ENCODE results near the gene ANAPC16. TPM values are rescaled to one million over a fixed set of nuclear protein-coding genes. Genes with fewer than 3 reads are reported as not detected.
"Not testable (repeated sequence)": the region's sequence is repeated elsewhere in the genome, so short reads cannot be mapped to it uniquely, and the experiment has no call there.

Gene ANAPC16
- polyA plus RNA-seq, 12 donors = 96.6 to 238 (median 142) TPM

DNA sequence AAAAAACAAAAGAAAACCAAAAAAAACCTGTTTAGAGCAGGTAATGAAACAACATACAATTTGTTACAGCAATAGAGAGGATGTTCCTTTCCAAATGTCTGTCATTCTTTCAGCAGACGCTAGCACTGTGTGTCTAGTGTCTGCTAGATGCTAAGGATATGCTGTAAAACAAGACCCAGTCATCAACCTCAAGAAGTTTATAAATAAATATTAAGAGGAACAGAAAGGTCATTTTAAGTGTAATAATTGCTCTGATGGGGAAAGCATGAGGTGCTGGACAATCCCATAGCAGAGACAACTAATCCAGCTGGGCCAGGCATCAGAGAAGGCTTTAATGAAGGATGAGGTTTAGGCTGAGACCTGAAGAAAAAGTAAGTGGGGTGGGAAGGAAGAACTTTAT, 23.6 kb downstream of the ANAPC16 start:
- DNase-seq = no peak

DNA sequence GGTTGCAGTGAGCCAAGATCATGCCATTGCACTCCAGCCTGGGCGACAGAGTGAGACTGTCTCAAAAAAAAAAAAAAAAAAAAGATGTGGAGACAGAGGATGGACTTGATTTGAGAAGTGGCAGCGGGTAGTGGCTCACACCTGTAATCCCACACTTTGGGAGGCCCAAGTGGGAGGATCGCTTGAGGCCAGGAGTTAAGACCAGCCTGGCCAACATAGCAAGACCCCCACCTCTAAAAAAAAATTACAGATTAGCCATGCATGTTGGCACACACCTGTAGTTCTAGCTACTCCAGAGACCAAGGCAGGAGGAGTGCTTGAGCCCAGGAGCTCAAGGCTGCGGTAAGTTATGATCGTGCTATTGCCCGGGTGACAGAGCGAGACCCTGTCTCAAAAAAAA, 24.6 kb downstream of the ANAPC16 start:
- DNase-seq = no peak

DNA sequence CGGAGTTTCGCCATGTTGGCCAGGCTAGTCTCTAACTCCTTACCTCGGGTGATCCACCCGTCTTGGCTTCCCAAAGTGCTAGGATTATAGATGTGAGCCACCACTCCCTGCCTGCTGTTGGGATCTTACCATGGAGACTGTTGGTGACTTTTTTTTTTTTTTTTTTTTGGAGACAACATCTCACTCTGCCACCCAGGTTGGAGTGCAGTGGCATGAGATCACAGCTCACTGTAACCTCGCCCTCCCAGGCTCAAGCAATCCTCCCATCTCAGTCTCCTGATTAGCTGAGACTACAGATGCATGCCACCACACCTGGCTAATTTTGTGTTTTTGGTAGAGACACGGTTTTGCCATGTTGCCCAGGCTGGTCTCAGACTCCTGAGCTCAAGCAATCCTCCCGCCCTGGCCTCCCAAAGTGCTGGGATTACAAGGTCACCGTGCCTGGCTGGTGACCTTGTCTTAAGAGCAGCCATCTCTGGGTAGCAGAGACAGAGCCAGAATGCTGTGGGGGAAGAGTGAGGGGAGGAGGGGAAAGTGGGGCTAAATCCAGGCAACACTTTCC, 26.0 kb downstream of the ANAPC16 start:
- DNase-seq = no peak

DNA sequence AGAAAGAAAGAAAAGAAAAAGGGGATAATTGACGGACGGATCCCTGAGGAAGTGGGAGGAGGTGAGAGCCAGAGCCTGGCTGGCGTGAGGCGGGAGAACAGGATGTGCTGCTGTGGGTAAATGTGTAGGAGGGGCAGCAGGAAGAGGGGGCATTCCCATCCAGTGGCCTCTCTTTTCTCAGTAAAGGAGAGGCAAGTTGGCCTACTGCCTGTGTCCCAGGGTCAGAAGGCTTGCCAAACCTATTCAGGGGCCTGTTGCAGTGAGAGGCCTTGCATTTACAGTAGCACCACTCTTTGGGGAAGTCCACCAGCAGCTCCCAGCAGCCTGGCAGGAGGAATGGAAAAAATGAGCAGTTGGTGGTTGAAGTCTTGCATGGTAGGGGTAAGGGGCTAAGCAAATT, 26.9 kb downstream of the ANAPC16 start:
- DNase-seq = peak; percentile 55

DNA sequence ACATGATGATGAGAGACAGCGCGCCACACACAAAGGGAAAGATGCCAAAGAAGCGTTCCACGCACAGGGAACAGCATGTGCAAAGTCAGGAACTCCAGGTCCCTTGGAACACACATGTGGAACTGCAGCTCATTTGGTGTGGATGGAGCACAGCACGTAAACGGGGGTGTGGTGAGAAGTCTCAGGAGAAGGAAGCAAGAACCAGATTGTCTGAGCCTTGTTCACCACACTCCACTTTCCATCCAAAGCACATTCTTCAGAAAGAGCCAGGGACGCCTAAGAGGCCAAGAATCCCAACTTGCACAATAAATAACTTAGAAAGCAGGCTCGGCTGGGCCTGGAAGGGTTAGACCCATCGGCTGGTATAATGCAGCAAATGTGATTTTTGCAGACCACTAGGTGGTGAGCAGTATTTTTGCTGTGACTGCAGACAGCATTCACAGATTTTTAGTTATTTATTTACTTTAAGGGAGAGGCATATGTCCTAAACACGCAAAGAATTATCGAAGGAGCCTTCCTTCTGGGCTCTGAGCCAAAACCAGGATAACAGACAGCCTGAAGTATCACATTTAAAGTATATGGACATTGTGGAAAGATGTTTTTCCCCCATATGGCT, 28.1 kb downstream of the ANAPC16 start:
- peak; percentile 74 for DNase-seq

DNA sequence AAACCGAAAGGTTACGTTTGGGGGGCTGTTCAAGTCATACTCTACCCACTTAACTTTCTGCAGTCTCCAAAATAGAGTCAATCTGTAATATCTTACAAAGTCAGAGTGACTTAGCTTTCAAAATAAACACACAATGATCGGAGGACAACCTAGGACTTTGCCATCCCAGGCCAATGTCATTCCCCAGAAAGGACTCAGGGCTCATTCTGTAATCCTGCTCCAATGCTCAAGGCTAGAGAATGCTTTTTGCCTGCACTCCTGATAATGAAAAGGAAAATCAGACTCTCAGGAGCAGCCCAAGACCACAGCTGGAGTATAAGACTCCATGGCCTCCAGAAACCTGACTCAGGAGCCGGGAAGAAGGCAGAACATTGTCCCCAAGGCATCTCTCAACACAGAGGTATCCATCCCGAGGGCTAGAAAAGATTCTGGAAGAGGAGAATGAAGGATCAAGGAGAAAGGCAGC, 28.8 kb downstream of the ANAPC16 start:
- DNase-seq = no peak

DNA sequence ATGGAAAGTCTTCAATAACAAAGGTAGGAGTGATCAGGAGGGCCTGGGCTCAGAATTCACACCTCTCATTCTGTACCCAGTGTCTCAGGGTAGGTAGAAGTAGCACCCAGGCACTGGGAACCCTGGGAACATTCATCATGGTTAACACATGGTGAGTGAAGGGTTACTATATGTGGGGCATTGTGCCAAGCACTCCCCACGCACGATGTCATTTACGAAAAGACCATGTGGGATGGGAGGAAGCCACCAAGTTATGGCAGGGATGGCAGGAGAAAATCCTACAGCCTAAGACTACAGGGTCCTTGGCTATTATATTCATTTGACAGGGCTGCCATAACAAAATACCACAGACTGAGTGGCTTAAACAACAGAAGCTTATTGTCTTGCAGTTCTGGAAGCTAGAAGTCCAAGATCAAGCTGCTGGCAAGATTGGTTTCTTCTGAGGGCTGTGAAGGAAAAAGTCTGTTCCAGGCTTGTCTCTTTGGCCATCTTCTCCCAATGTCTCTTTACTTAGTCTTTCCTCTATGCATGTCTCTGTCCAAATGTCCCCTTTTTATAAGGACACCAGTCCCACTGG, 30.2 kb downstream of the ANAPC16 start:
- no peak for DNase-seq

DNA sequence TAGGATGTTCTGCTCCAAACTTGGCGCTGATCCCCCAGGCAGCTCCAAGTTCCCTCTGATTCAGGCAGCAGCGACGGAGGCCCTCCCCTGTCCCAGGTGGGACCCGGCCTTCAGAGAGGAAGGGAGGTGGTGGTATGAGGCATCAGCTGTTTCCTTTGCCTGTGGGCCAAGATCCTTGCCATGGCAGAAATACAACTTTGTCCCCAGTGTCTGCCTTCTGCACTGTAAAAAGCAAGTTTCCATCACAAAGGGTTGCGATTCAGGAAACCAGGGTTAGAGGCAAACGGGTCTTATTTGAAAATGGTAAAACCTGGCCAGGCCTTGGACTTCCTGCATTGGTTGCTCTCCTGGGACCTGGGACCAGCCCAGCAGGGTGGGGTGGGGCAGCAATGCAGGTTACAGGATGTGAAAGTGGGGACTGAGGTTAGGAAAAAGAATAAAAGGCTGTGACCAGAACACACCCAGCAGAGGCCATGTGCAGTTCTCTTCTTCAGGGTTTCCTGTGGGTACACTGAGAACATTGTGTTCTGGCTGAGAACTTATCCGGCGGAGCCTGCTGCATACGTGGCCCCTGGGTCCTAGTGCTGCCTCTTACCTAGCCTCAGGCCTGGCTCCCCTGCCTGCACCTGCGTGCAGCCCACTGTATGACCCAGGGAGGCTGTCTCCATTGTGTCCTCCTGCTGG, 32.8 kb downstream of the ANAPC16 start:
- DNase-seq = peak; percentile 91

DNA sequence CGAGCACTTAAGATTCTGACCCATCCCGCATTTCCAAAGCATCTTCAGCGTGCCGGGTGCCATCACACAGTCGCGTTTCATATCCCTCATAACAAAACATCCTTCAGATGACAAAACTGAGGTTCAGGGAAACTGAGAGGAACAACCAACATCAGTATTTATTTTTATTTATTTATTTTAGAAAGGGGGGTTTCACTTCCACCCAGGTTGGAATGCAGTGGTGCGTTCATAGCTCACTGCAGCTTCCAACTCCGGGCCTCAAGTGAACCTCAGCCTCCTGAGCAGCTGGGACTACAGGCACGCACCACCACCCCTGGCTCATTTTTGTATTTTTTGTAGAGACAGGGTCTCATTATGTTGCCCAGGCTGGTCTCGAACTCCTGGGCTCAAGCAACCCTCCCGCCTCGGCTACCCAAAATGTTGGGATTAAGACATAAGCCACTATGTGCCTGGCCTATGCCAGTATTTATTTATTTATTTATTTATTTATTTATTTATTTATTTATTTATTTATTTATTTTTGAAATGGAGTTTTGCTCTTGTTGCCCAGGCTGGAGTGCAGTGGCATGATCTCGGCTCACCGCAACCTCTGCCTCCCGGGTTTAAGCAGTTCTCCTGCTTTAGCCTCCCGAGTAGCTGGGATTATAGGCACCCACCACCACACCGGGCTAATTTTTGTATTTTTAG, 33.5 kb downstream of the ANAPC16 start:
- not testable (repeated sequence) for DNase-seq

DNA sequence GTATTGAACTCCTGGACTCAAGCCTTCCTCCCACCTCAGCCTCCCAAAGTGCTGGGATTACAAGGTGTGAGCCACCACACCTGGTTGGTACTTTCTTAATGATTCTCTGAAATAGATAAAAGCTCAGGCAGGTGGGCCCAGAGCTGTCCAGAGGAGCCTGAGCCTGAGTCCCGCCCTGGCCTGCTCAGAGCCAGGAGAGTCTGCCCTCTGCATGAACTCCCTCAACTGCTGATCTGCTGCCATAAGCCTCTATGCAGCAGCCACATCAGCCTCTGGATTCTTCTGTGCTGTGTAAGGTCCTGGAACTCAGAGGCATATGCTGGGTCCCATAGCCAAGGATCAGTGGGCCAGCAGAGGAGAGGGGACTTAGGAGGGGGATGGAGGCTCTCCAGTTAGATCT, 34.9 kb downstream of the ANAPC16 start:
- DNase-seq = peak; percentile 90

DNA sequence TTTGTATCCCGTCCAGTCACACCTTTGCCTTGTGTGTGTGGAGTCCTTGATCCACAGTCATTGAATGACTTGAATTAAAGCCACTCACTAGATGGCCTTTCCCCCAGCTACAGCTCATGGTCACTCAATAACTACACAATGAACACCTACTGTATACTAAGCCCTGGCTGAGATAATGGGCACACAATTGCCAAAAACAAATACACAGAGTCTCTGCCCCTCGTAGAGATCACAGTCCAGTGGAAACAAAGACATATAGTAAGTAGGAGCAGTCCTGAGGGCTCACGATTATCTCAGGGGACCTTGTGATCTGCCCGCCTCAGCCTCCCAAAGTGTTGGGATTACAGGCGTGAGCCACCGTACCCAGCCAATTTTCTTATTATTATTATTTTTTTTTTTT, 35.8 kb downstream of the ANAPC16 start:
- no peak for DNase-seq

DNA sequence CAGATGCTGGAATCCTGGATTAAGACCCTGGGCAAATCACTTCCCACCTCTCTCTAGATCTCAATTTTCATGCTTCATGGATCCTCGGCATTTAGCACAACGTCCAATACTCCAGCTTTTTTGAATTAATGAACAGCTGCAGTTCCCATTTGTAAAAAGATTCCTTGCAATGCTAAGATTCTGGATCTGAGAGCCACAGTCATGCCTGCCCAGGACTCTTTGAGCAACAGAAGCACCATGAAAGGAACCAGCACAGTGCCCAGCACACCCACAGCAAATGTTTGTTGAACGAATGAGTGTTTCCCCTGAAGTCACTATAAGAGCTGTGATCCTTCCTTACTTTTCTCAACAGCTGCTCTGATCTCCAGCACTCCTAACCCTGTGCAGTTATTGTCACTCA, 37.2 kb downstream of the ANAPC16 start:
- peak; percentile 48 for DNase-seq

DNA sequence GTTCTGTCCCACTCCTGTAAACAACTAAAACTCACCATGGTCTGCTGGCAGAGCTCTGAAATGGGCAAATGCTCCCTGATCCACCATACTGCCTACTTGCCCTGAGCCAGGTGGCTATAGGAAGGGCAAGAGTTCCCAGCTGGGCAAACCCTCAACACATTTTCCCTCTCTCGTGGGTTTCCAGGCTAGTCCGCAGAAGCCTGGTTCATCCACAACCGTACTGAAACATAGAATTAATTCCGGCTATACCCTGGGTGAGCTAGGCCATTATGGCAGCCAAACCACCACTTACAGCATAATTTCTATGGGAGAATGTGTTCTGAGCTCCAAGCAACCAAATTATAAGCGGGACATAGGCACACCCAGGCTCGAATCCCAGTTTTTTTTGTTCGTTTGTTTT, 37.8 kb downstream of the ANAPC16 start:
- no peak for DNase-seq

DNA sequence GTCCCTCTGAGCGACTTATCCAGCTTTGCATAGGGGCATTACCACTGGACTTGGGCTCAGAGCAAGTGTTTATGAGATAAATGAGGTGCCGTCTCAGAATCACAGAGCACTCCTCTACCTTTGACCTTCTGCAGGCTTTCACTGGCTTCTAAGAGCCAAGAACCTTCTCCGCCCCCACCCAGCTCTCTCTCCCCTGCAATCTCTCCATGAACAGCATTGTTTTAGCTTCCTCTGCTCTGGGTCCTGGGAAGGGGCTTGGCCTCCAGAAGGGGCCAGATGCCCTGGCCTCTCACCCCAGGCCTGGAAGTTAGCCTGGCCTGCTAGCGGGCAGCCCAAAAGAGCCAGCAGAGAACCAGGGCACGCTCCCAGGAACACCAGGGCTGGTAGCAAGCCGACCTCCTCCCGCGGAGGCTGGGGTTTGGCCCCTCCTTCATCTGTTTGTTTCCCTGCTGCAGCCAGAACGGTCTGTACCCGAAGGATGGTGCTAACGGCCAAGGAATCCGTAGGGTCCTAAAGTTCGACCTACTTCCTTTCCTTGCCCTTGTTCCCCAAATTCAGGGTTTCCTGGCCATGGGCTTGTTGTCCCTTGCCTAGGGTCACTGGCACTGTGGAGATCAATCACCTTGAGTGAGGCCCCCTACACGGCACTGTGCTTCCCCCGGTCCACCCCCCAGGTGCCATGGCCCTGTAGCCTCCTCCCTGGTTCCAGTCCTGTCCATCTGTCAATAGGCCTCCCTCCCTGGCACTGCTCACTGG, 39.2 kb downstream of the ANAPC16 start:
- DNase-seq = peak; percentile 88

DNA sequence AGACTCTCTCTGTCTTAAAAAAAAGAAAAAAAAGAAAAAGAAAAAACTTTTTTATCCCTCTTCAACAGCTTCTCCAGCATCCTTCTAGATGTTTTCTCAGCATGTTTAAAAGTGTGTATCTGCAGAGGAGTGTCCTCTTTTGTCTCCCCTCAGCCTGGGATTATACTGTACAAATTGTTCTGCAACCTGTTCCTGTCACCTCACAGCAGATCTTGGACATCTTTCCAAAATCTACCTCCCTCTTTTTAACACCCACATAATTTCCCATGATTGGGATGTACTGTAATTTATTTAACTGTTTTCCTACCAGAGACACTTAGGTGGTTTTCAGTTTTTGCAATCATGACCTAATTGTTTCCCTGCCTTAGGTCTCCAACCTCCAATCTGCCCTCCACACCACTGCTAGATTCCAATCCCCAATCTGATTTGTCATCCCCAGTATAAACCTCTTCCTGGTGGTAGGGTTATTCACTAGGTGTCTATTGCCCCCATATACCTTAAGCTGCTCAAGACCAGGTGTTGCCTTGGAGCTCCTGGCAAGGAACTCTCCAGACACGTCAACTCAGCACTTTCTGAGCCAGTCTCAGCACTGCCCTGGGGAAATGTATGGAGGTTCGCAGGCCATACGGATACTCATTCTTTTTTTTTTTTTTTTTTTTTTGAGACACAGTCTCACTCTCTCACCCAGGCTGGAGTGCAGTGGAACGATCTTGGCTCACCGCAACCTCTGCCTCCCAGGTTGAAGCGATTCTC, 40.3 kb downstream of the ANAPC16 start:
- DNase-seq = no peak

DNA sequence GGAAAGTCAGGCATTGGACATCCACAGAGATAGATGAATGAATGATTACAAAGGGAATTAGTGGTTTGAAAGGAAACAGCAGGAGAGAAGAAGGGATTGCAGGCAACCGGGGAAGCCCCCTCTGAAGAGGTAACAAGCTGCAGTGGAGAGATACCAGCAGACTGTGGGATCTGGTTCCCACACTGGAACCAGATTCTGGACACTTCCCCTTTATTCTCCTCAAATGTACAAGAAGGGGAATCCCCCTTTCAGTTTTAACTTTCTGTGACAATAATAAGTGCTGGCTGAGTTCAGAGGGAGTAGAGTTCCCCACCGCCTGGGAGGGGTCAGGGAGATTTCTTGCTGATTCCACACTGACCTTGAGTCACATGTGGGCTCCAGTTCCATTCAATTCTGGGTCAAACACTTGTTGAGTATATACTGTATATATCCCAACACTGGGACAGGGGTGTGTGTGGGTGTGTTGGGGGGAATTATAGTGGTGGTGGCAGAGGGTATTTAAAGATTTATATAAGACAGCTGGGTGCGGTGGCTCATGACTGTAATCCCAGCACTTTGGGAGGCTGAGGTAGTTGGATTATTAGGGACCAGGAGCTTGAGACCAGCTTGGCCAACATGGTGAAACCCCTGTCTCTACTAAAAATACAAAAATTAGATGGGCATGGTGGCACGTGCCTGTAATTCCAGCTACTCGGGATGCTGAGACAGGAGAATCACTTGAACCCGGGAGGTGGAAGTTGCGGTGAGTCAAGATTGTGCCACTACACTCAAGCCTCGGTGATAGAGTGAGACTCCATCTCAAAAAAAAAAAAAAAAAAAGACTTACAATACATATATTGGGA, 41.5 kb downstream of the ANAPC16 start:
- DNase-seq = no peak

DNA sequence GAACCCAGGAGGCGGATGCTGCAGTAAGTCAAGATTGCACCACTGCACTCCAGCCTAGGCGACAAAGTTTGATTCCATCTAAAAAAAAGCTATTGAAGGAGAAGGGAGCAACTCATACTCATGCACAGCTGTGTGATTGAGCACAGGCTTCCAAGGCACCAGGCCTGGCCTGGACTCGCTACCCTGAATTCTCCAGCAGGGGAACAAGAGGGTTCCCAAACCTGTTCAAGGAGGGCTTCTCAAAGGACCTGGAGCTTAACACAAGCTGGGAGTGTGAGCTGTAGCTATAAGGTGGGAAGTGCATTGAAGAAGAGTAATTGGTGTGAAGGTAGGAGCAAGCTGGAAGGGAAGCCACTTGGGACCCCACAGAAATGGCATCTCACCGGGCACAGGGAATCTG, 42.8 kb downstream of the ANAPC16 start:
- DNase-seq = no peak

DNA sequence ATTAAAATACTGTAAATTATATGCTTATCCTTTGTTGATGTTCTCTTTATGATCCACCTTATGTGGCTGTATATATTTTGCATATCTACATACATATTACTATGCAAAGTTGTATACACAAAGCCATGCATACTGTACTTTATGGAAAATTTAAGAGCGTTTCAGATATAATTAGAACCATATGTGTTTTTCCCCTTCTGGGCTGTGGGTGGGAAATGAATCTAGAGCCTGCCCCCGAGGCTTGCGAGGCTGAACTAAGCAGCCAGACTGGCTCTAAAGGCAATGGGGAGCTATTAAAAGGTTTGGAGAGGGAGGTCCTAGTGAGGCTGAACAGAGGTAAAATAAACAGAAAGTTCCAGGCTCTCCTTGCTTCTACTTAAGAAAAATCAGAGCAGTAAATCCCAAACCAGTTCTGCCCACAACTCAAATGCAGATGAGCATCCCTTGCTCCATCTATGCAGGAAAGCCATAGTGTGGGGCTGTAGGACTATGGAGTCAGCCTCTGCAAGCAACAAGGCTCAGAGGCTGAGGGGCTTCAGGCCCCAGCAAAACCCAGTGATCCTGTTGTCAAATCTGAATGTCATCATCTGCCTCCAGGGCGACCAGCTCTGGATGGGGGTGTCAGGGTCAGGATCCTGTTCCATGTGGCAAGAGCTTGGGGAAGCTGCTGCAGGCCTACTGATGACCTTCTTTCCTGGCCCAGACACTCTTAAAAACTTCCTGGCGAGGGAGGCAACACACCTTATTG, 43.9 kb downstream of the ANAPC16 start:
- DNase-seq = peak; percentile 82

All from muscle of arm (tissue), 12 donors.